WERI-Rb-1 (cell line): ENCODE data around the gene ITIH5.

Experiments
- DNase-seq: peaks from one replicate; pipeline ENCODE4 v3.0.0-alpha.2; 2020
- H3K27ac ChIP-seq: fragments of 250-450 bp; sonication (Bioruptor Pico); 2 replicates; pipeline ENCODE4 v1.5.1; 2020; ENCODE audit warnings: mild to moderate bottlenecking, moderate library complexity
- H3K27me3 ChIP-seq: fragments of 250-450 bp; sonication (Bioruptor Pico); 2 replicates; pipeline ENCODE4 v1.5.1; 2021; ENCODE audit warnings: mild to moderate bottlenecking, low read depth, moderate library complexity; ENCODE audit not compliant: insufficient read depth, severe bottlenecking
- H3K36me3 ChIP-seq: fragments of 250-450 bp; sonication (Bioruptor Pico); 2 replicates; pipeline ENCODE4 v1.5.1; 2020; ENCODE audit warnings: mild to moderate bottlenecking, moderate library complexity
- H3K4me3 ChIP-seq: 2 replicates; pipeline ENCODE4 v1.5.1; 2011; ENCODE audit warnings: low read depth, mild to moderate bottlenecking, control low read depth, low read length
- H3K9me3 ChIP-seq: fragments of 250-450 bp; sonication (Bioruptor Pico); 2 replicates; pipeline ENCODE4 v1.5.1; 2021; ENCODE audit warnings: mild to moderate bottlenecking, moderate library complexity; ENCODE audit not compliant: severe bottlenecking
- CTCF ChIP-seq: IDR thresholded peaks from 2 replicates; pipeline ENCODE4 v1.5.1; 2011; ENCODE audit warnings: low read depth, mild to moderate bottlenecking, control low read depth, inconsistent platforms, low read length

ITIH5 gene

GRCh38 chr10:7625009-7625408 lies 41.8 kb downstream of the ITIH5 start:
- TF ChIP-seq CTCF = no peak
- Histone ChIP-seq H3K4me3 (no peak overlapping the region), H3K9me3 (no peaks in the 10 kb centered on the region), H3K36me3 (no peaks in the 10 kb centered on the region), H3K27me3 (peaks cover 7% of the 10 kb centered on the region), H3K27ac (no peak overlapping the region)
- no peak for DNase-seq

GRCh38 chr10:7622969-7623368 lies 43.8 kb downstream of the ITIH5 start:
- H3K27ac ChIP-seq = no peak overlapping the region

GRCh38 chr10:7618461-7618860 lies 48.3 kb downstream of the ITIH5 start:
- no peak for DNase-seq
- H3K4me3 ChIP-seq = no peak overlapping the region
- H3K36me3 ChIP-seq = no peaks in the 10 kb centered on the region
- H3K27ac ChIP-seq = no peak overlapping the region
- H3K9me3 ChIP-seq = no peaks in the 10 kb centered on the region
- peaks cover 9% of the 10 kb centered on the region for H3K27me3 ChIP-seq
- no peak for TF ChIP-seq CTCF

More at GRCh38 chr10:7622969-7623368, 43.8 kb downstream of the ITIH5 start:
- no peak for TF ChIP-seq CTCF
- no peaks in the 10 kb centered on the region for H3K9me3 ChIP-seq
- no peaks in the 10 kb centered on the region for H3K36me3 ChIP-seq
- DNase-seq = no peak
- H3K4me3 ChIP-seq = no peak overlapping the region
- peaks cover 7% of the 10 kb centered on the region for H3K27me3 ChIP-seq

GRCh38 chr10:7611909-7612308 lies 54.9 kb downstream of the ITIH5 start:
- no peak for TF ChIP-seq CTCF
- Histone ChIP-seq H3K4me3 (no peak overlapping the region), H3K27ac (no peak overlapping the region), H3K9me3 (no peaks in the 10 kb centered on the region), H3K27me3 (peaks cover 6% of the 10 kb centered on the region), H3K36me3 (no peaks in the 10 kb centered on the region)
- DNase-seq = no peak

GRCh38 chr10:7610651-7611389 lies 55.9 kb downstream of the ITIH5 start:
- TF ChIP-seq CTCF = no peak
- H3K36me3 ChIP-seq = no peaks in the 10 kb centered on the region
- H3K4me3 ChIP-seq = no peak overlapping the region
- DNase-seq = no peak
- peaks cover 4% of the 10 kb centered on the region for H3K27me3 ChIP-seq
- no peak overlapping the region for H3K27ac ChIP-seq
- H3K9me3 ChIP-seq = no peaks in the 10 kb centered on the region

- Histone ChIP-seq H3K27ac (no peak overlapping the region), H3K36me3 (no peaks in the 10 kb centered on the region), H3K4me3 (no peak overlapping the region), H3K9me3 (no peaks in the 10 kb centered on the region), H3K27me3 (no peaks in the 10 kb centered on the region)
- TF ChIP-seq CTCF = no peak
- DNase-seq = no peak
Measured at GRCh38 chr10:7610026-7610425, 56.7 kb downstream of the ITIH5 start.
